ENCODE measurements around the gene ELFN1.

Gene ELFN1

GRCh38 chr7:1693419-1693990 is 23.4 kb downstream of the ELFN1 start:
- DNase-seq (ENCODE audit: extremely low read depth in 1 of 2, low read depth in 1 of 2) = no peak

- no peak for DNase-seq (ENCODE audit: extremely low read depth in 1 of 2, low read depth in 1 of 2)
Measured at GRCh38 chr7:1693991-1694524, 24.0 kb downstream of the ELFN1 start.

DNA sequence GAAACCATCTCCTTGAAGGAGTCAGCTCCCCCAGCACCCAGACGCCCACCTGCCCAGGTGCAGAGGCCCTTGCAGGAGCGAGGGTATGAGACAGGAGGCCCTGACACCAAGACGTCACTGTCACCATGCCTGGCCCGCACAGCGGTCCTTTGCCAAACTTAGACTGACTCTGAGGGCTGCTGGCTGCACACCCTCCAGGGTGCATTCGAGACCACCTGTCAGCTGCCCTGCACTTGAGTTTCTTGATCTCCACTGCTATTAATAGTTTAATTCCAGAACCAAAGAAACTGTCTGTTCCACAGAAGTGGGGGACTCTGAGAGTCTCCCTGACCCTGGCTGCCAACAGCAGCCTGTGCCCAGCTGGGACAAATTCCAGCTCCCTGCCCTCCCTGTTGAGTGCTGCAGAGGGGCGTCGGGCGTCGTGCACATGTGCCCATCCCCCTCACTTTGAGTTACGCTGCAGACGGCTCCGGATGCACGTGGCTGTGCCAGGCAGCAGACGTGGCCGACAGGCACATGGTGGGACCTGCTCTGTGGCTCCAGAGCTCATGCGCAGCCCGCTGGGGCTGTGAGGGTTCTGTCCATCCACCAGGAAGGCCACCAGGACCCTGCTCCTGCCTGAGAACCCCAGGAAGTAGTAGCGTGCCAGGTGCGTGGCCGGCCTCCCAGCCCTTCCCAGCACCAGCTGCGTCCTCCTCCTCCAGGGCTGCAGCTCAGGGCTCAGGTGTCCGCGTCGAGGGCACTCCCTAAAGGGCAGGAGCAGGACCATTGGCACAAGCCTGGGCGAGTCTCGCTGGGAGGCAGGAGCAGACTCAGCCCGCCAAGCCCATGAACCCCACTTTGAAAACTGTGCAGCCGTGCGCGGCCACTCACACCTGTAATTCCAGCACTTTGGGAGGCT is 24.8 kb downstream of the ELFN1 start:
- no peak for DNase-seq (ENCODE audit: extremely low read depth in 1 of 2, low read depth in 1 of 2)

DNA sequence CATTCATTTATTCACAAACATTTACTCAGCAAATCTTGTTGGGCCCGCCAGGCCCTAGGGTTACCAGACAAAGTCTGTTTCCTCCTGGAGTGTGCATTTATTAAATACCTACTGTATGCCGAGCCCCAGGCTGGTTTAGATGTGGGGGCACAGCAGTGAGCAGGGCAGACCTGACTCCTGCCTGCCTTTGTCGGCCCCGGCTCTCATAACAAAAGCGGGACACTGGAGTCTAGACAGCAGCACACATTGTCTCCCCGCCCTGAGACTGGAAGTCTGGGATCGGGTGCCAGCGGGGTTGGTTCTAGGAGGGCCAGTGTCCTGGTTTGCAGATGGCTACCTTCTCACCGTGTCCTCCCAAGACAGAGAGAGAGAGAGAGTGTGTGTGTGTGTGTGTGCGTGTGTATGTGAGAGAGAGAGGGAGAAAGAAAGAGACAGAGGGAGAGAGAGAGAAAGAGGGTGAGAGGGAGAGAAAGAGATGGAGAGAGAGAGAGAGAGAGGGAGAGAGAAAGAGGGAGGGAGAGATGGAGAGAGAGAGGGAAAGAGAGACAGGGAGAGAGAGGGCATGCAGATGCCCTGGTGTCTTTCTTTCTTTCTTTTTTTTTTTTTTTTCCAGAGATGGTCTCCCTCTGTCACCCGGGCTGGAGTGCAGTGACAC is 25.9 kb downstream of the ELFN1 start:
- no peak for DNase-seq (ENCODE audit: extremely low read depth in 1 of 2, low read depth in 1 of 2)

DNA sequence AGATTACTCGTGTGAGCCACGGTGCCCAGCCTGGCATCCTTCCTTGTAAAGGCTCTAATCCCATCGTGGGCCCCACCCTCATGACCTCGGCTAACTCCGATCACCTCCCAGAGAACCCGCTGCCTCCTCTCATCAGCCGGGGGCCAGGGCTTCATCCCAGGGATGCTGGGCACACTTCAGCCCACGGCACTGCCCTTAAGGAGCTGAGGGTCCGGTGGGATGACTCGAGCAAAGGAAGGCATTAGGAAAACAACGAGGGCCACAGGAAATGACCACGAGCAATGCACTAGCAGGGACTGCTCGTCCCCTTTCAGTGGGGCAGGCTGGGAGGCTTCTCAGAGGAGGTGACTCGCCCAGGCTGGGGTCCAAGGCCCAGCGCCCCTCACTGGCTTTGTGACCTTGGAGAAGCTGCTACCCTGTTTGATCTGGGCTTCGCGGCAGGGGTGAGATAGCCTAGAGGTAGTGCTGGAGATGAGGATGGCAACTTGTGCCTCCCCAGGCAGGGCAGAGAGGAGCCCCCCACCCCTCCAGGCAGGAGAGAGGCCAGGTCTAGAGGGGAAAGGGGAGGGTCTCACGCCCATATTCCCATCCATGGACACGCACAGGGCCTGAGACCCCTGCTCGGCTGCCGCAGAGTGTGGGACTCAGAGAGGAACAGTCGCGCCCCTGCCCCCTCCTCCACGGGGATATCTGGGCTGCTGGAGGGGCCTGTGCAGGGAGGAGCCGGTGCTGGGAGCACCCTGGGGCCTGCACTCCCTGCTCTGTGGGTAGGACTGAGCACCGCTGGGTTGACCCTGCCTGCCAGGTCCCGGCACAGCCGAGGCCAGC is 26.8 kb downstream of the ELFN1 start:
- DNase-seq (ENCODE audit: extremely low read depth in 1 of 2, low read depth in 1 of 2) = no peak

DNA sequence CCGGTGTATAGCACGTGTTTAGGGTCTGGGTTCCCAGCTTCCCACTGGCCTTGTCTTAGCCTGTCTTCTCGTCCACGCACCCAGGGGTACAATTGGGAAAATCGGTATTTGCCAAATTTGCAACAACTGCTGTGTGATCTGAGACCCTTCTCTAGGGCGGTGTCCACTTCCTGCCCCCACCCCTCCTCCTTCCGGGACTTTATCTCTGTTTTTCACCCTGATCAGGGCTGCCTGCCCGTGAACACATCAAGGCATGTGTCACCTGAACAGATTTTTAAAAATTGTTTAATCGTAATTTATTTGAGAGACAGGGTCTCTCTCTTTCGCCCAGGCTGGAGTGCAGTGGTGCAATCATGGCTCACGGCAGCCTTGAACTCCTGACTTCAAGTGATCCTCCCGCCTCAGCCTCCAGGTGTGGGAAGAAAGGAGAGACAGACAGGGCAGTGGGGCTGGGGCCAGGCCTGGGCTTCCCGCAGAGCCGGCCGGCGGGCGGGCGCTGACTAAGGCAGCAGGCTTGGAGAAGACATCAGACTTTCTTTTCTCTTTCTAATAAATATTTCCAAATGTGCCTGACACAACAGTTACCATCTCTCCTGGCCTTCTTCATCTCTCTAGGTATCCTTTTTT is 27.5 kb downstream of the ELFN1 start:
- no peak for DNase-seq (ENCODE audit: extremely low read depth in 1 of 2, low read depth in 1 of 2)

DNA sequence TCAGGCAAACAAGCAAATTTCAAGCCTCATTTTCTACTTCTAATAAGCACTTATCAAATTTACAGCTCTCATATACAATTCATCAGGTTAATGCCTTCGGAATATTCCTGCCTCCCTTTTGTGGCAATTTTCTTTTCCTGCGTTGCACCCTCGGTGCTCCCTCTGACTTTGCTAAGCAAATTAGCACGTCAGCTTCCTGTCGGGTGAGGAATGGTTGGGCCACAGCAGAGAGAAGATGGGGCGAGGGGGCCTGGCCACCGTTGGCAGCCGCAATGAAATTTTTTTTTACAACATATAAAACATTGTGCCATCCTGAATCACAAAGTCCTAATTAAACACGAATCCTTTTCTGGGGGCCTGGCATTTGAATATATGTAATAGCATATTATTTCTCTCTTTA is 28.1 kb downstream of the ELFN1 start:
- no peak for DNase-seq (ENCODE audit: extremely low read depth in 1 of 2, low read depth in 1 of 2)

DNA sequence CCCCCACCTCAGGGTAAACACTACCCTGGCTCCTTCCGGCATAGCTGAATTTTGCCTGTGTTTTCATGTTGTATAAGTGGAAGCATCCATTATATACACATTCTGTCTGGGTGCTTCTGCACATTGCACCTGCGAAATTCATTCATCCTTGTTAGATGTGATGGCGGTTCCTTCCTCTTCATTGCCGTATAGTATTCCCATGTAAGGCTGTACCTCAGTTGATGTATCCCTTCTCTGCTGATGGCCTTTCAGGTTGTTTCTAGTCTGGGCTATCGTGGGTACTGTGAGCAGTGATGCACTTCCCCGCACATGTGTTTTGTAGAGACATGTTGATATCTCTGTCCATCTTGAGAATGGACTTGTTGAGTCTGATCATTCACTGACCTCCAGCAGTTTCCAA is 28.9 kb downstream of the ELFN1 start:
- DNase-seq (ENCODE audit: extremely low read depth in 1 of 2, low read depth in 1 of 2) = no peak

DNA sequence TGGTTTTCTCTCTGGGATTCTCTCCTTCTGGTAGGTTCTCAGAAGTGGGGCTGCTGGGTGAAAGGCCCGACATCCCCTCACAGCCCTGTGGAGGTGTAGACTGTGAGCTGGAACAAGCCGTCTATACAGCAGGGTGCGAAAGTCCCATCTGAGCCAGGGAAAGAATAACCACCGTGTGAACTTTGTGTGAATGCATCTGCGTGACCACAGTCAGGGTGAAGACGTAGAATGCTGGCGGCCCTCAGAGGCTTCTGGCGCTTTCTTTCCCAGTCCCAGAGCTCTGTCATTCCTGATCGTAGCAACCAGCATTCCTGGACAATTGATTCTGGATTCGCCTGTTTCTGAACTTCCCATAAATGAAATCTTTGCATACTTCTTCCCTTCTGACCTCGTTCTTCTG is 30.0 kb downstream of the ELFN1 start:
- DNase-seq (ENCODE audit: extremely low read depth in 1 of 2, low read depth in 1 of 2) = no peak

DNA sequence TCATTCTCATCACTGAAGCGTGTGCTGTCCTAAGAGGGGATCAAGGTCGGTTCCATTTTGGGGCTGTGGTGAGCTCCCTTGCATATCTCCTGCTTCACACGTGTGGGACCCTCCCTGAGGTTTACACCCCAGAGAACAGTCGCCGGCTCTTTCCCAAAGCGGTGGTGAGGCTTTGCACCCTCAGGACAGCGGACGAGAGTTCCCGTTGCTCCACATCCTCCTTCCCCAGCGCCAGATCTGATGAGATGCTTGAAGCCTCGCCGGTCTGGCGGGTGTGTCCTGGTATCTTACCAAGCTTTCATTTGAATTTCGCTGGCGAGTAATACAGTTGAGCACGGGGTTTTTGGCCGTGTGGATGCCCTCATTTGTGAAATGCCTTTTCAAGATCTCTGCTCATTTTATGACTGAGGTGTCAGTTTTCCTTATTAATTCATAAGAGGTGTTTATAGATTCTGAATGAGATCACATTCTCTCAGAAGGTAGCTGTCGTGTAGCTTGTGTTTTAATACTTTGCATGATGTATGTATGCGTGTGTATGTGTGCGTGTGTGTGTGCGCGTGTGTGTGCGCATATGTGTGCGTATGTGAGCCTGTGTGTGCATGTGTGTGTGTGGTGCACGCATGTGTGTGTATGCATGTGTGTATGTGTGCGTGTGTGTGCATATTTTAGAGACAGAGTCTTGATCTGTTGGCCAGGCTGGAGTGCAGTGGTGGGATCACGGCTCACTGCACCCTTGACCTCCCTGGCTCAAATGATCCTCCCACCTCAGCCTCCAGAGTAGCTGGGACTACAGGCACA is 30.7 kb downstream of the ELFN1 start:
- DNase-seq (ENCODE audit: extremely low read depth in 1 of 2, low read depth in 1 of 2) = no peak

DNA sequence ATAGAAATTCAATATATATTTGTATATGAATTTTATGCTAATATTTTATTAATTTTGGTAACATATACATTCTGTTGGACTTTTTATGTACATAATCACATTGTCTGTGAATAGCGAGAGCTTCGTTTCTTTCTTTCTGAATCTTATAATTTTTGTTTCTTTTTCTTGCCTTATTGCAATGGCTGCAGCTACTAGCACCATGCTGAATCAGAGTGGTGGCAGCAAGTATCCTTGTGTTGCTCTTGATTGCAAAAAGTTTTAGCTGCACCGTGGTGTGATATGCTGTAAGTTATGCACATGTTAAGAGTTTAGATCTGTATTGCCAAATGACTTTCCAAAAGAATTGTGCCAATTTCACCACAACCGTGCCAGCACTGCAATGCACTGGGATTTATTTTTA is 32.6 kb downstream of the ELFN1 start:
- DNase-seq (ENCODE audit: extremely low read depth in 1 of 2, low read depth in 1 of 2) = no peak

DNA sequence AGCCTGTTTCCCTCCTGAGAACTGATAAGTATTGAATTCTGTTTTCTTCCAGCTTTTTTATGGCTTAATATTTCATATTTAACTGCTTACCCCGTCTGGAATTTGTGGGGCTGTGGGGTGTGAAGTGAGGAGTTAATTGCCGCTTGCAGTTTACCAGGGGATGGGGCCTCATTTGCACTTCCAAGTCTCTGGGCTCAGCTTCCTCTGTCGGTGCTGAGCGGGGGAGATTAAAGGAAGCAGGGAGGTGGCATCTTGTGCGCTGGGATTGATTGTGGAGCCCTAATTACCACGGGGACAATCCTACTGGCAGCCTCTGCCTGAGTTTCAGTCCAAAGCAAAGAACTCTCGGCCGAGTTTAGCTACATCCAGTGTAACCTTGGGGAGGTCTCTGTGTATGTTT is 33.4 kb downstream of the ELFN1 start:
- DNase-seq (ENCODE audit: extremely low read depth in 1 of 2, low read depth in 1 of 2) = no peak

- no peak for DNase-seq (ENCODE audit: extremely low read depth in 1 of 2, low read depth in 1 of 2)
Measured at GRCh38 chr7:1703871-1704810, 34.1 kb downstream of the ELFN1 start.

- DNase-seq (ENCODE audit: extremely low read depth in 1 of 2, low read depth in 1 of 2) = no peak
Measured at GRCh38 chr7:1704811-1705738, 35.0 kb downstream of the ELFN1 start.

DNA sequence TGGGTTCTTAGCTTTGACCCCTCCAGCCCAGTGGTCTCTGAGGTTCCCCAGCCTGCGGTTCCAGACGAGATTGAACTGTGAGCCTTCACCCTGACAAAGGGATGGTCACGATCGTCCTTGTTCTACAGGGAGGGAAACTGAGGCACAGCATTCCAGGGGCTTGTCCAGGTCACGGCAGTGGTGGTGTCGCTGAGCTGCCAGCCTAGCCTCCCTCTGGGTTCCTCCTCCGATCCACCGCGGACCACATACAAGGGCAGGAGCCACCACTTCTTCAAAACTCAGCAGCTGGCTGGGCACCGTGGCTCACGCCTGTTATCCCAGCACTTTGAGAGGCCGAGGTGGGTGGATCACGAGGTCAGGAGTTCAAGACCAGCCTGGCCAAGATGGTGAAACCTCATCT is 35.8 kb downstream of the ELFN1 start:
- DNase-seq (ENCODE audit: extremely low read depth in 1 of 2, low read depth in 1 of 2) = no peak

DNA sequence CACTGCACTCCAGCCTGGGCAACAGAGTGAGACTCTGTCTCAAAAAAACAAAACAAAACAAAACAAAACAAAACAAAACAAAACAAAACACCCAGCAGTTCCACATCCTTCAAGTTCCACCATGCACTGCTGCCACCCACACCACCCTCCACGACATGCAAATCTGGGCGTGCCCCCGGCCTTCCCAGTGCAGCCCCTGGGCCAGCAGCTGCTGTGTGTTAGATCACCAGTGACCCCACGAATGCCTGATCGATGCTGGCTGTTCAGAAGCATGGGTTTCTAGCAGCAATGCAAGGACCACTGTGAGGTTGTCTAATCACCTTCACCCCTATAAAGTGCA is 36.3 kb downstream of the ELFN1 start:
- no peak for DNase-seq (ENCODE audit: extremely low read depth in 1 of 2, low read depth in 1 of 2)

- no peak for DNase-seq (ENCODE audit: extremely low read depth in 1 of 2, low read depth in 1 of 2)
Measured at GRCh38 chr7:1706721-1707613, 36.9 kb downstream of the ELFN1 start.

Data from activated CD8-positive, alpha-beta memory T cell treated with anti-CD3 and anti-CD28 coated beads for 1 hour (primary cell).